OCI-LY7 (cell line): ENCODE results near the gene CORO7. TPM values are rescaled to one million over a fixed set of nuclear protein-coding genes. Genes with fewer than 3 reads are reported as not detected.

Source experiments
- BruUV-seq: library from RNA; stranded (reverse); fragments of 400-500 nt; replicated peaks from 2 replicates; lab custom pipeline; 2021; lab: Mats Ljungman, UMichigan
- CTCF ChIA-PET: fragments of 300-600 bp; sonication (Branson Sonifier 250); formaldehyde crosslinking; loops from one replicate; lab custom pipeline; 2022; ENCODE audit warnings: antibody characterized with exemption; ENCODE audit not compliant: unreplicated experiment; lab: Charles Lee
- POLR2A ChIA-PET: fragments of 300-600 bp; sonication (Branson Sonifier 250); formaldehyde crosslinking; loops from one replicate; lab custom pipeline; 2022; ENCODE audit warnings: antibody characterized with exemption; lab: Charles Lee
- DNase-seq: peaks from one replicate; pipeline ENCODE4 v3.0.0-alpha.2; 2015; ENCODE audit warnings: low spot score
- H2AFZ ChIP-seq: fragments of 200-600 bp; sonication (generic), shearing (Covaris generic); 2 replicates; pipeline ENCODE4 v1.6.1; 2014; ENCODE audit warnings: mild to moderate bottlenecking, antibody characterized with exemption, low read length, moderate library complexity
- H3K27ac ChIP-seq: fragments of 200-600 bp; sonication (generic); 2 replicates; pipeline ENCODE4 v1.5.1; 2014; ENCODE audit warnings: mixed run types, low read depth, mild to moderate bottlenecking, moderate library complexity, low read length, inconsistent platforms; ENCODE audit not compliant: poor library complexity, severe bottlenecking
- H3K36me3 ChIP-seq: fragments of 200-600 bp; sonication (generic); 2 replicates; pipeline ENCODE4 v1.6.1; 2014; ENCODE audit warnings: mild to moderate bottlenecking, antibody characterized with exemption, low read length, moderate library complexity, mixed read lengths; ENCODE audit not compliant: insufficient read depth
- H3K4me1 ChIP-seq: fragments of 200-600 bp; sonication (generic); 2 replicates; pipeline ENCODE4 v1.5.1; 2014; ENCODE audit warnings: mild to moderate bottlenecking, low read length; ENCODE audit not compliant: insufficient read depth, poor library complexity, severe bottlenecking
- H3K4me2 ChIP-seq: fragments of 200-600 bp; sonication (generic); 2 replicates; pipeline ENCODE4 v1.6.1; 2014; ENCODE audit warnings: mild to moderate bottlenecking, low read length
- H3K4me3 ChIP-seq: fragments of 200-600 bp; sonication (generic); 2 replicates; pipeline ENCODE4 v1.5.1; 2014; ENCODE audit warnings: mild to moderate bottlenecking, low read depth, low read length; ENCODE audit not compliant: poor library complexity, severe bottlenecking
- H3K79me2 ChIP-seq: fragments of 200-600 bp; sonication (generic); 2 replicates; pipeline ENCODE4 v1.6.1; 2016; ENCODE audit warnings: low read depth, mild to moderate bottlenecking, low read length, moderate library complexity, mixed read lengths; ENCODE audit not compliant: insufficient read depth
- H3K9me2 ChIP-seq: fragments of 200-600 bp; sonication (generic); 2 replicates; pipeline ENCODE4 v1.6.1; 2016; ENCODE audit warnings: mild to moderate bottlenecking, low read length, mixed read lengths; ENCODE audit not compliant: insufficient read depth
- H3K9me3 ChIP-seq: fragments of 200-600 bp; sonication (generic); 2 replicates; pipeline ENCODE4 v1.6.1; 2014; ENCODE audit warnings: mild to moderate bottlenecking, mixed run types, low read length, mixed read lengths
- H4K20me1 ChIP-seq: fragments of 200-600 bp; sonication (generic); 2 replicates; pipeline ENCODE4 v1.6.1; 2014; ENCODE audit warnings: mild to moderate bottlenecking, antibody characterized with exemption, low read length, moderate library complexity, mixed read lengths; ENCODE audit not compliant: insufficient read depth
- CTCF ChIP-seq: fragments of 200-600 bp; sonication (generic); conservative IDR thresholded peaks from 2 replicates; pipeline ENCODE4 v1.5.1; 2014; ENCODE audit warnings: mild to moderate bottlenecking, antibody characterized with exemption, low read length, moderate library complexity, mixed read lengths
- EZH2phosphoT487 ChIP-seq: fragments of 200-600 bp; sonication (generic); IDR thresholded peaks from 2 replicates; pipeline ENCODE4 v1.6.1; 2018; ENCODE audit warnings: low read depth, borderline replicate concordance, mild to moderate bottlenecking, mixed run types, antibody characterized with exemption, low read length, moderate library complexity, mixed read lengths
- intact Hi-C: fragments of 100-400 bp; cut with micrococcal nuclease; formaldehyde crosslinking; loops from one replicate; pipeline ENCODE4 v1.10.0; 2022; ENCODE audit not compliant: unreplicated experiment
- total RNA-seq, 2 experiments: library from RNA; depleted of rRNA in 1 of 2; stranded (reverse); fragments of >200 nt in 1 of 2; shearing (Covaris generic) in 1 of 2; gene quantifications; 2 replicates each; pipeline ENCODE4 v1.2.3, GENCODE V29; 2014 to 2022

CORO7 gene
- total RNA-seq, 2 experiments from 2014 or later, result 77.2 to 112 TPM

- Histone ChIP-seq H3K4me1 (no peaks in the 10 kb centered on the region), H3K79me2 (no peaks in the 10 kb centered on the region), H3K4me2 (no peak overlapping the region), H4K20me1 (no peaks in the 10 kb centered on the region), H3K27ac (no peak overlapping the region), H3K36me3 (no peaks in the 10 kb centered on the region), H3K4me3 (no peak overlapping the region), H3K9me3 (no peaks in the 10 kb centered on the region), H3K9me2 (no peaks in the 10 kb centered on the region), H2AFZ (no peak overlapping the region)
- no TSS peak for BruUV-seq
- no peak for DNase-seq
- POLR2A ChIA-PET, result no interaction called here
- CTCF ChIA-PET, result no interaction called here
- TF ChIP-seq CTCF, result no peak
- no peak for TF ChIP-seq EZH2phosphoT487
- intact Hi-C loops, result no loop called here
Measured at GRCh38 chr16:4378999-4379690, 37.3 kb downstream of the CORO7 start.

- Histone ChIP-seq H3K4me2 (no peak overlapping the region), H3K9me2 (no peaks in the 10 kb centered on the region), H3K4me3 (no peak overlapping the region), H3K36me3 (no peaks in the 10 kb centered on the region), H3K4me1 (peaks cover 3% of the 10 kb centered on the region), H3K27ac (no peak overlapping the region), H3K79me2 (no peaks in the 10 kb centered on the region), H3K9me3 (no peaks in the 10 kb centered on the region), H4K20me1 (no peaks in the 10 kb centered on the region), H2AFZ (no peak overlapping the region)
- POLR2A ChIA-PET, result no interaction called here
- no peak for DNase-seq
- CTCF ChIA-PET, result no interaction called here
- no peak for TF ChIP-seq CTCF
- TF ChIP-seq EZH2phosphoT487, result no peak
- intact Hi-C loops, result no loop called here
- no TSS peak for BruUV-seq
Measured at GRCh38 chr16:4378161-4378666, 38.2 kb downstream of the CORO7 start.

- Histone ChIP-seq H3K4me1 (peaks cover 8% of the 10 kb centered on the region), H2AFZ (no peak overlapping the region), H3K9me2 (no peaks in the 10 kb centered on the region), H4K20me1 (peaks cover under 1% of the 10 kb centered on the region; the same call in 1 of the 2 replicates), H3K9me3 (no peaks in the 10 kb centered on the region), H3K27ac (no peak overlapping the region), H3K36me3 (no peaks in the 10 kb centered on the region), H3K4me2 (no peak overlapping the region), H3K79me2 (no peaks in the 10 kb centered on the region), H3K4me3 (no peak overlapping the region)
- intact Hi-C loops, result no loop called here
- TF ChIP-seq CTCF, result no peak
- no peak for TF ChIP-seq EZH2phosphoT487
- POLR2A ChIA-PET, result no interaction called here
- DNase-seq, result no peak
- BruUV-seq, result no TSS peak
- CTCF ChIA-PET, result interaction anchor here (0.9 kb wide), 1 partner anchor 27 kb away, joined by 3 read pairs; no protein-coding TSS in a partner anchor
Measured at GRCh38 chr16:4377573-4378154, 38.7 kb downstream of the CORO7 start.
